Measurements from ENCODE around the gene PURA. TPM values are rescaled to one million over a fixed set of nuclear protein-coding genes. Genes with fewer than 3 reads are reported as not detected.
A peak's percentile ranks its signal among the peaks of the same experiment; 100 is the strongest.

Gene PURA
- total RNA-seq, 1 donor from 2014 or later: 12.0 TPM

GRCh38 chr5:140134277-140134935 lies 20.5 kb downstream of the PURA start:
- H3K9me3 Mint-ChIP-seq: no peaks in the 10 kb centered on the region
- peak; percentile 35 for DNase-seq
- peaks cover 24% of the 10 kb centered on the region for H3K4me1 Mint-ChIP-seq
- H3K36me3 Mint-ChIP-seq (ENCODE audit: low read depth): no peaks in the 10 kb centered on the region
- H3K27me3 Mint-ChIP-seq: peaks cover 3% of the 10 kb centered on the region
- no peak overlapping the region for H3K4me3 Mint-ChIP-seq
- intact Hi-C loops (cut with micrococcal nuclease): no loop called here
- H3K27ac Mint-ChIP-seq: no peak overlapping the region

- intact Hi-C loops (cut with micrococcal nuclease): no loop called here
- peaks cover 24% of the 10 kb centered on the region for H3K4me1 Mint-ChIP-seq
- H3K27ac Mint-ChIP-seq: no peak overlapping the region
- no peaks in the 10 kb centered on the region for H3K36me3 Mint-ChIP-seq (ENCODE audit: low read depth)
- peaks cover 6% of the 10 kb centered on the region for H3K27me3 Mint-ChIP-seq
- no peak for DNase-seq
- H3K9me3 Mint-ChIP-seq: no peaks in the 10 kb centered on the region
- no peak overlapping the region for H3K4me3 Mint-ChIP-seq
These were observed 21.2 kb downstream of the PURA start for GRCh38 chr5:140135127-140135526.

GRCh38 chr5:140136624-140137023 lies 22.7 kb downstream of the PURA start:
- DNase-seq: no peak

GRCh38 chr5:140140435-140140834 lies 26.5 kb downstream of the PURA start:
- DNase-seq: no peak
- no peaks in the 10 kb centered on the region for H3K9me3 Mint-ChIP-seq
- H3K4me3 Mint-ChIP-seq: no peak overlapping the region
- H3K4me1 Mint-ChIP-seq: peaks cover 8% of the 10 kb centered on the region
- no peak overlapping the region for H3K27ac Mint-ChIP-seq
- peaks cover 25% of the 10 kb centered on the region for H3K27me3 Mint-ChIP-seq
- no peaks in the 10 kb centered on the region for H3K36me3 Mint-ChIP-seq (ENCODE audit: low read depth)
- intact Hi-C loops (cut with micrococcal nuclease): no loop called here

More at GRCh38 chr5:140136624-140137023, 22.7 kb downstream of the PURA start:
- Mint-ChIP-seq H3K4me3 (no peak overlapping the region), H3K27me3 (peaks cover 10% of the 10 kb centered on the region), H3K36me3 (ENCODE audit: low read depth) (no peaks in the 10 kb centered on the region), H3K4me1 (peaks cover 16% of the 10 kb centered on the region), H3K9me3 (no peaks in the 10 kb centered on the region), H3K27ac (no peak overlapping the region)
- intact Hi-C loops (cut with micrococcal nuclease): no loop called here

- intact Hi-C loops (cut with micrococcal nuclease): no loop called here
- H3K27me3 Mint-ChIP-seq: peaks cover 31% of the 10 kb centered on the region
These were observed 27.3 kb downstream of the PURA start for GRCh38 chr5:140141241-140141640.

GRCh38 chr5:140142246-140142645 lies 28.3 kb downstream of the PURA start:
- intact Hi-C loops (cut with micrococcal nuclease): no loop called here
- H3K4me3 Mint-ChIP-seq: no peak overlapping the region
- H3K27ac Mint-ChIP-seq: no peak overlapping the region
- peaks cover 40% of the 10 kb centered on the region for H3K27me3 Mint-ChIP-seq
- no peaks in the 10 kb centered on the region for H3K9me3 Mint-ChIP-seq
- peaks cover 8% of the 10 kb centered on the region for H3K4me1 Mint-ChIP-seq
- H3K36me3 Mint-ChIP-seq (ENCODE audit: low read depth): no peaks in the 10 kb centered on the region
- no peak for DNase-seq

More at GRCh38 chr5:140141241-140141640, 27.3 kb downstream of the PURA start:
- H3K9me3 Mint-ChIP-seq: no peaks in the 10 kb centered on the region
- peaks cover 8% of the 10 kb centered on the region for H3K4me1 Mint-ChIP-seq
- no peak overlapping the region for H3K4me3 Mint-ChIP-seq
- H3K27ac Mint-ChIP-seq: no peak overlapping the region
- no peaks in the 10 kb centered on the region for H3K36me3 Mint-ChIP-seq (ENCODE audit: low read depth)
- DNase-seq: no peak

- peaks cover 44% of the 10 kb centered on the region for H3K27me3 Mint-ChIP-seq
- H3K27ac Mint-ChIP-seq: no peak overlapping the region
- H3K9me3 Mint-ChIP-seq: no peaks in the 10 kb centered on the region
- no peak for DNase-seq
- intact Hi-C loops (cut with micrococcal nuclease): no loop called here
- no peak overlapping the region for H3K4me3 Mint-ChIP-seq
- H3K36me3 Mint-ChIP-seq (ENCODE audit: low read depth): no peaks in the 10 kb centered on the region
- peaks cover 8% of the 10 kb centered on the region for H3K4me1 Mint-ChIP-seq
These were observed 28.9 kb downstream of the PURA start for GRCh38 chr5:140142856-140143255.

GRCh38 chr5:140143521-140144258 lies 29.8 kb downstream of the PURA start:
- intact Hi-C loops (cut with micrococcal nuclease): loop anchor here (1.0 to 2.0 kb wide), 2 partner anchors 29 to 70 kb away; partner anchors contain the start of gene PURA
- Mint-ChIP-seq H3K4me3 (no peak overlapping the region), H3K36me3 (ENCODE audit: low read depth) (no peaks in the 10 kb centered on the region), H3K4me1 (peaks cover 8% of the 10 kb centered on the region), H3K27ac (no peak overlapping the region), H3K9me3 (no peaks in the 10 kb centered on the region), H3K27me3 (peaks cover 48% of the 10 kb centered on the region)
- DNase-seq: no peak

- Mint-ChIP-seq H3K27ac (no peak overlapping the region), H3K36me3 (ENCODE audit: low read depth) (no peaks in the 10 kb centered on the region), H3K27me3 (peaks cover 44% of the 10 kb centered on the region), H3K4me3 (peak overlapping the region; percentile 18), H3K4me1 (peaks cover 8% of the 10 kb centered on the region), H3K9me3 (no peaks in the 10 kb centered on the region)
- no peak for DNase-seq
- intact Hi-C loops (cut with micrococcal nuclease): loop anchor here (1.0 to 2.0 kb wide), 2 partner anchors 12 to 30 kb away; partner anchors contain the start of gene PURA
These were observed 31.3 kb downstream of the PURA start for GRCh38 chr5:140145256-140145655.

- H3K27ac Mint-ChIP-seq: no peak overlapping the region
- no peaks in the 10 kb centered on the region for H3K36me3 Mint-ChIP-seq (ENCODE audit: low read depth)
- peaks cover 43% of the 10 kb centered on the region for H3K27me3 Mint-ChIP-seq
- no peak overlapping the region for H3K4me3 Mint-ChIP-seq
- intact Hi-C loops (cut with micrococcal nuclease): loop anchor here (1.0 to 2.0 kb wide), 2 partner anchors 11 to 31 kb away; partner anchors contain the start of gene PURA
- H3K9me3 Mint-ChIP-seq: no peaks in the 10 kb centered on the region
- peak; percentile 85 for DNase-seq
- H3K4me1 Mint-ChIP-seq: peaks cover 8% of the 10 kb centered on the region
These were observed 32.1 kb downstream of the PURA start for GRCh38 chr5:140145818-140146522.

- no peaks in the 10 kb centered on the region for H3K36me3 Mint-ChIP-seq (ENCODE audit: low read depth)
- no peak overlapping the region for H3K4me3 Mint-ChIP-seq
- no peaks in the 10 kb centered on the region for H3K9me3 Mint-ChIP-seq
- intact Hi-C loops (cut with micrococcal nuclease): no loop called here
- H3K27me3 Mint-ChIP-seq: peaks cover 42% of the 10 kb centered on the region
- DNase-seq: no peak
- H3K27ac Mint-ChIP-seq: no peak overlapping the region
- H3K4me1 Mint-ChIP-seq: peaks cover 8% of the 10 kb centered on the region
These were observed 32.6 kb downstream of the PURA start for GRCh38 chr5:140146523-140146842.

GRCh38 chr5:140147460-140147859 lies 33.6 kb downstream of the PURA start:
- DNase-seq: no peak
- no peaks in the 10 kb centered on the region for H3K36me3 Mint-ChIP-seq (ENCODE audit: low read depth)
- intact Hi-C loops (cut with micrococcal nuclease): no loop called here
- peaks cover 43% of the 10 kb centered on the region for H3K27me3 Mint-ChIP-seq
- H3K4me3 Mint-ChIP-seq: no peak overlapping the region
- H3K4me1 Mint-ChIP-seq: peaks cover 8% of the 10 kb centered on the region
- H3K27ac Mint-ChIP-seq: no peak overlapping the region
- no peaks in the 10 kb centered on the region for H3K9me3 Mint-ChIP-seq

- no peak for DNase-seq
- Mint-ChIP-seq H3K27ac (no peak overlapping the region), H3K27me3 (peaks cover 43% of the 10 kb centered on the region), H3K9me3 (no peaks in the 10 kb centered on the region), H3K4me3 (no peak overlapping the region), H3K4me1 (peaks cover 8% of the 10 kb centered on the region), H3K36me3 (ENCODE audit: low read depth) (no peaks in the 10 kb centered on the region)
- intact Hi-C loops (cut with micrococcal nuclease): no loop called here
These were observed 34.6 kb downstream of the PURA start for GRCh38 chr5:140148508-140148907.

GRCh38 chr5:140150201-140150600 lies 36.3 kb downstream of the PURA start:
- Mint-ChIP-seq H3K27ac (no peak overlapping the region), H3K4me1 (peaks cover 3% of the 10 kb centered on the region), H3K9me3 (no peaks in the 10 kb centered on the region), H3K36me3 (ENCODE audit: low read depth) (no peaks in the 10 kb centered on the region), H3K27me3 (peaks cover 33% of the 10 kb centered on the region), H3K4me3 (no peak overlapping the region)
- no peak for DNase-seq
- intact Hi-C loops (cut with micrococcal nuclease): no loop called here

Data from activated CD4-positive, alpha-beta T cell treated with anti-CD3 and anti-CD28 coated beads, Interleukin-2, amount 10 ng/mL, durations not matched to agents 24 days and 14 days (primary cell).